Prostate gland (tissue), 2 donors: Measurements from ENCODE around the gene RAI14. TPM values are rescaled to one million over a fixed set of nuclear protein-coding genes. Genes with fewer than 3 reads are reported as not detected.

Experiments used
- DNase-seq: peaks from one replicate; pipeline ENCODE4 v3.0.0-alpha.2; 2019; ENCODE audit warnings: low spot score
- H3K27ac ChIP-seq, 2 donors: fragments of 200-600 bp; sonication (generic); 2 replicates each; pipeline ENCODE4 v1.5.1; 2017 to 2019
- H3K27me3 ChIP-seq: fragments of 200-600 bp; sonication (generic); replicated peaks from 2 replicates; pipeline ENCODE4 v1.5.1; 2019; ENCODE audit not compliant: insufficient read depth
- H3K36me3 ChIP-seq, 2 donors: fragments of 200-600 bp; sonication (generic); 1 replicate in 1 of 2; 2 replicates in 1 of 2; pipeline versions ENCODE4 v1.5.1 to v1.8.1; 2017 to 2019
- H3K4me1 ChIP-seq: fragments of 200-600 bp; sonication (generic); replicated peaks from 2 replicates; pipeline ENCODE4 v1.5.1; 2019
- H3K4me3 ChIP-seq, 2 donors: fragments of 200-600 bp; sonication (generic); 2 replicates each; pipeline ENCODE4 v1.5.1; 2017 to 2019
- H3K9me3 ChIP-seq: fragments of 200-600 bp; sonication (generic); 2 replicates; pipeline ENCODE4 v1.5.1; 2017
- POLR2A ChIP-seq: fragments of 450-650 bp; IDR thresholded peaks from one replicate; pipeline ENCODE4 v1.6.1; 2016; ENCODE audit warnings: antibody characterized with exemption, mild to moderate bottlenecking
- POLR2AphosphoS5 ChIP-seq: sonication (generic); formaldehyde crosslinking; IDR thresholded peaks from one replicate; pipeline ENCODE4 v1.6.1; 2017; ENCODE audit warnings: antibody characterized with exemption
- WGBS: methylation state at CpG from one replicate; pipeline ENCODE4 v1.1.5; 2018; 5-methylcytosine and 5-hydroxymethylcytosine counted together
- intact Hi-C: fragments of 100-400 bp; cut with DNase I; formaldehyde crosslinking; loops from one replicate; pipeline ENCODE4 v1.14.2; 2022
- total RNA-seq, 2 donors: library from RNA; depleted of rRNA; stranded (reverse); fragments of >200 nt; gene quantifications; one replicate each; pipeline ENCODE4 v1.1.0, GENCODE V29; 2016
- TF ChIP-seq, protein P1 (sequence below), 4 experiments: fragments of 200-600 bp in 2 of 4; fragments of 450-650 bp in 2 of 4; sonication (generic) in 2 of 4; IDR thresholded peaks; 1 replicate in 3 of 4; 2 replicates in 1 of 4; pipeline ENCODE4 v1.5.1; 2016 to 2019; ENCODE audit warnings: antibody characterized with exemption in 4 of 4, mild to moderate bottlenecking in 2 of 4, moderate library complexity in 2 of 4

RAI14 gene
- total RNA-seq, 2 donors from 2014 or later: 9.6 to 23.7 TPM

DNA sequence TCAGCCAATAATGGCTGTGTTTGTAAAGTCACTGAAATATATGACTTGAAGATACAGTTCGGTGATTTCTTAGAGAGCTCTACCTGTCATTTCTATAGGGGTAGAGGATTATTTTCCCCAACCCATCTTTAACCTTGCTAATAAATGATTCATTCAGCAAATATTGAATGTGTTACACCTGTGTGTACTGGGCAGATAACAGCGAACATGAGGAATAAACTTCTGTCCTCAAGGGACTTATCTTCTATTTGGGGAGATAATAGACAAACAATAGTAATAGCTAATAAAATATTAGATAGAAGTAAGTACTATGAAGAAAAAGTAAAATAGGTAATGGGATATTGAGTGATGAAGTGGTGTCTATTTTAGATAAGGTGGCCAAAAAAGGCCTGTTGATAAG lies 192.1 kb downstream of the RAI14 start:
- WGBS: 81% methylated on average over 2 of the region's 2 CpGs
- DNase-seq: no peak
- intact Hi-C loops: no loop called here
- TF ChIP-seq, protein P1, sequence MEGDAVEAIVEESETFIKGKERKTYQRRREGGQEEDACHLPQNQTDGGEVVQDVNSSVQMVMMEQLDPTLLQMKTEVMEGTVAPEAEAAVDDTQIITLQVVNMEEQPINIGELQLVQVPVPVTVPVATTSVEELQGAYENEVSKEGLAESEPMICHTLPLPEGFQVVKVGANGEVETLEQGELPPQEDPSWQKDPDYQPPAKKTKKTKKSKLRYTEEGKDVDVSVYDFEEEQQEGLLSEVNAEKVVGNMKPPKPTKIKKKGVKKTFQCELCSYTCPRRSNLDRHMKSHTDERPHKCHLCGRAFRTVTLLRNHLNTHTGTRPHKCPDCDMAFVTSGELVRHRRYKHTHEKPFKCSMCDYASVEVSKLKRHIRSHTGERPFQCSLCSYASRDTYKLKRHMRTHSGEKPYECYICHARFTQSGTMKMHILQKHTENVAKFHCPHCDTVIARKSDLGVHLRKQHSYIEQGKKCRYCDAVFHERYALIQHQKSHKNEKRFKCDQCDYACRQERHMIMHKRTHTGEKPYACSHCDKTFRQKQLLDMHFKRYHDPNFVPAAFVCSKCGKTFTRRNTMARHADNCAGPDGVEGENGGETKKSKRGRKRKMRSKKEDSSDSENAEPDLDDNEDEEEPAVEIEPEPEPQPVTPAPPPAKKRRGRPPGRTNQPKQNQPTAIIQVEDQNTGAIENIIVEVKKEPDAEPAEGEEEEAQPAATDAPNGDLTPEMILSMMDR (IDR thresholded peaks at IDR 0.05): no peak
- TF ChIP-seq POLR2A: no peak
- TF ChIP-seq POLR2AphosphoS5: no peak
- Histone ChIP-seq H3K27ac (no peak overlapping the region), H3K27me3 (no peaks in the 10 kb centered on the region), H3K4me1 (no peaks in the 10 kb centered on the region), H3K9me3 (no peaks in the 10 kb centered on the region), H3K4me3 (no peak overlapping the region), H3K36me3 (no peaks in the 10 kb centered on the region)

DNA sequence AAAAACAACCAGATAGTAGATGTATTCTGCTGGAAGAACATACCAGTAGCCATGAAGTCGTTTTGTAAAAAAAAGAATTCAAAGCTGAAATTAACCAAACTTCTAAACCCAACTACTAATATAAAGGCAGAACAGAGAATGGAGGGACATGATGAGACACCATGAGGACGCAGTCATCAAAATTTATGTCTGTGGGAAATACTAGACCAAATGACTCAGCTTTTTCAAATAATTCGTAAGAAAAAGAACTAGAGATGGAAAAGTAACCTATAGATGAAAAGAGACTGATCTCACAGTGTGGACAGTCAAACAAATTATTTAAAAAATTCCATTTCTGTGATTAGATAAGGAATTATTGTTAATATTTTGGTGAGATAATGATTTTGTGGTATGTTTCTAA lies 193.1 kb downstream of the RAI14 start:
- WGBS: 92% methylated on average over 3 of the region's 3 CpGs
- H3K27ac ChIP-seq: no peak overlapping the region
- no peak overlapping the region for H3K4me3 ChIP-seq
- no peak for DNase-seq
- H3K27me3 ChIP-seq: no peaks in the 10 kb centered on the region
- H3K9me3 ChIP-seq: no peaks in the 10 kb centered on the region
- intact Hi-C loops: no loop called here
- H3K4me1 ChIP-seq: no peaks in the 10 kb centered on the region
- H3K36me3 ChIP-seq: no peaks in the 10 kb centered on the region
- TF ChIP-seq POLR2A (no peak), POLR2AphosphoS5 (no peak)
- TF ChIP-seq, protein P1 (IDR thresholded peaks at IDR 0.05): no peak

DNA sequence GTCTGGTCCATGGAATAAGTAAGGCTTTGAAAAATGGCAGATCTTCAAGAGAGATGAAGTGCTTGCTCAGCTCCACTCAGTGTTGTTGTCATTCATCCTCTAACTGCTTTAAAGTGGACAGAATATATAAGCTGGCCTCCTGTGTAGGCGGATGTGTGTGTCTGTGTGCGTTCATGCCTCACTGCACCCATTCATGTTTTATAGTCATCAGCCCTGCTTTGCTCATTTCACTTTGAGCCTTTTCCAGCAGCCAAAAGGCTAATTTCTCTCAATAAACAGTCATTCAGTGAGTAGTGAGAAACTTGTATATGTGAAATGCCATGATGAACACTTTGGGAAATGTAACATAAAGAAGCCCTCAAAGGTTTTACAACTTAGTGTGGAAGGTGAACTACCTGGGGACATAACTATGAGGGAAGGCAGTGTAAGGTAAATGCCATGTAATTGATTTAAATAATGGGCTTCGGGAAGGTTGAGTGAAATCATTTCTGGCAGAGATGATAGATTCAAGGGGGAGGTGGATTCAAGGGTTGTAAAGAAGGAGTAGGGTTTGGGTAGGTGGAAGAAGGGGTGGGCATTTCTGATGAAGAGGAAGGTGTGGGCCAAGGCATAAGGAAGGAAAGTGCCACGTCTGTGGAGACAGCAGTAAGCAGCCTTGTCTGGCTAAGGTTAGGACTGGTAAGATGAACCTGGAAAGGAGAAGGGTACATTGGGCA lies 198.5 kb downstream of the RAI14 start:
- WGBS: 33% methylated on average over 4 of the region's 4 CpGs
- no peaks in the 10 kb centered on the region for H3K27me3 ChIP-seq
- no peak overlapping the region for H3K4me3 ChIP-seq
- DNase-seq: no peak
- no peaks in the 10 kb centered on the region for H3K9me3 ChIP-seq
- intact Hi-C loops: no loop called here
- TF ChIP-seq POLR2A: no peak
- H3K27ac ChIP-seq: no peak overlapping the region
- H3K36me3 ChIP-seq: no peaks in the 10 kb centered on the region
- H3K4me1 ChIP-seq: no peaks in the 10 kb centered on the region

DNA sequence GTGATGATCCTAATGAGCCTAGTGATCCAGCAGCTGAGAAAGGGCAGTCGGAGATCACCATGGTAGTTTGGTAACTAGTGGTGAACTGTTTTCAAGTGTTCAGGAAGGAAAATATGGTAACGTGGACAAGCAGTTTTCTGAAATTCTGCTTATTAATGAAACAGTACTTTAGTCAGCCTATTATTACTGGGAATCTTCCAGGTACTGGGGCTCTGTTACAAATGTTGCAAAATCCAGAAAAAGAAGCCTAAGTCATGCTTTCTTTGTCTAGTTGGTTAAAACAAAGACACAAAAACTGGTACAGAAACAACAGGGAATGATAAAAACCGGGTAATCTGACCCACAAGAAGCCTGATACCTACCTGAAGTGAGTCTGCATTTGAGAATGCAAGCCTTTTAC lies 201.0 kb downstream of the RAI14 start:
- Histone ChIP-seq H3K27ac (no peak overlapping the region), H3K36me3 (no peaks in the 10 kb centered on the region), H3K9me3 (no peaks in the 10 kb centered on the region), H3K4me3 (no peak overlapping the region), H3K4me1 (no peaks in the 10 kb centered on the region), H3K27me3 (no peaks in the 10 kb centered on the region)
- TF ChIP-seq POLR2A (no peak), POLR2AphosphoS5 (no peak)
- TF ChIP-seq, protein P1 (IDR thresholded peaks at IDR 0.05): no peak
- DNase-seq: no peak
- intact Hi-C loops: no loop called here
- 76% methylated on average over 3 of the region's 3 CpGs for WGBS

DNA sequence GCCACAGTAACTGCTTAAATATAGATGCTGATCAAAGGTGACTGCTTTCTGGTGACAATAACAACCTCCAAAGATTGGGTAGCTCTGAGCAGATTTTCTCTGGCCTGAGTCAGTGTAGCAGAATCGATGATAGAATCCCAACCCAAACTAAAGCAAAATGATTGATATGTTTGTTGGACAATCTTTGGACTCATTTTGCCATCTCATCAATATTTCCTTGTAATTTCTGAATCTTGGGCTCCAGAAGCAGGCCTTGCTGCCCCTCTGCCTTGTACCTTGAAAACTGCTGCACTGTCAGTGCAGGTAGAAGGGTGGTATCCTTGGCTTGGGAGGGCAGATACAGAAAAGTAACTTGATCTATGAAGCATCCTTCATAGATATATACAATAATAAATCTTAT lies 201.8 kb downstream of the RAI14 start:
- no peak for DNase-seq
- no peaks in the 10 kb centered on the region for H3K9me3 ChIP-seq
- TF ChIP-seq, protein P1 (IDR thresholded peaks at IDR 0.05): no peak
- no peak for TF ChIP-seq POLR2A
- TF ChIP-seq POLR2AphosphoS5: no peak
- H3K4me1 ChIP-seq: no peaks in the 10 kb centered on the region
- WGBS: 88% methylated on average over 1 of the region's 1 CpG
- H3K4me3 ChIP-seq: no peak overlapping the region
- no peaks in the 10 kb centered on the region for H3K27me3 ChIP-seq
- intact Hi-C loops: no loop called here
- H3K27ac ChIP-seq: no peak overlapping the region
- no peaks in the 10 kb centered on the region for H3K36me3 ChIP-seq
